Prostate gland (tissue), 2 donors: Measurements from ENCODE around the gene UBR4. TPM values are rescaled to one million over a fixed set of nuclear protein-coding genes. Genes with fewer than 3 reads are reported as not detected.

Source experiments
- DNase-seq: peaks from one replicate; pipeline ENCODE4 v3.0.0-alpha.2; 2019; ENCODE audit warnings: low spot score
- H3K27ac ChIP-seq, 2 donors: fragments of 200-600 bp; sonication (generic); 2 replicates each; pipeline ENCODE4 v1.5.1; 2017 to 2019
- H3K27me3 ChIP-seq: fragments of 200-600 bp; sonication (generic); replicated peaks from 2 replicates; pipeline ENCODE4 v1.5.1; 2019; ENCODE audit not compliant: insufficient read depth
- H3K36me3 ChIP-seq, 2 donors: fragments of 200-600 bp; sonication (generic); 1 replicate in 1 of 2; 2 replicates in 1 of 2; pipeline versions ENCODE4 v1.5.1 to v1.8.1; 2017 to 2019
- H3K4me1 ChIP-seq: fragments of 200-600 bp; sonication (generic); replicated peaks from 2 replicates; pipeline ENCODE4 v1.5.1; 2019
- H3K4me3 ChIP-seq, 2 donors: fragments of 200-600 bp; sonication (generic); 2 replicates each; pipeline ENCODE4 v1.5.1; 2017 to 2019
- H3K9me3 ChIP-seq: fragments of 200-600 bp; sonication (generic); 2 replicates; pipeline ENCODE4 v1.5.1; 2017
- POLR2A ChIP-seq: fragments of 450-650 bp; IDR thresholded peaks from one replicate; pipeline ENCODE4 v1.6.1; 2016; ENCODE audit warnings: antibody characterized with exemption, mild to moderate bottlenecking
- POLR2AphosphoS5 ChIP-seq: sonication (generic); formaldehyde crosslinking; IDR thresholded peaks from one replicate; pipeline ENCODE4 v1.6.1; 2017; ENCODE audit warnings: antibody characterized with exemption
- WGBS: methylation state at CpG from one replicate; pipeline ENCODE4 v1.1.5; 2018; 5-methylcytosine and 5-hydroxymethylcytosine counted together
- intact Hi-C: fragments of 100-400 bp; cut with DNase I; formaldehyde crosslinking; loops from one replicate; pipeline ENCODE4 v1.14.2; 2022
- total RNA-seq, 2 donors: library from RNA; depleted of rRNA; stranded (reverse); fragments of >200 nt; gene quantifications; one replicate each; pipeline ENCODE4 v1.1.0, GENCODE V29; 2016
- TF ChIP-seq, protein P1 (sequence below), 4 experiments: fragments of 200-600 bp in 2 of 4; fragments of 450-650 bp in 2 of 4; sonication (generic) in 2 of 4; IDR thresholded peaks; 1 replicate in 3 of 4; 2 replicates in 1 of 4; pipeline ENCODE4 v1.5.1; 2016 to 2019; ENCODE audit warnings: antibody characterized with exemption in 4 of 4, mild to moderate bottlenecking in 2 of 4, moderate library complexity in 2 of 4

UBR4 gene
- total RNA-seq, 2 donors from 2014 or later = 93.5 to 311 TPM

DNA sequence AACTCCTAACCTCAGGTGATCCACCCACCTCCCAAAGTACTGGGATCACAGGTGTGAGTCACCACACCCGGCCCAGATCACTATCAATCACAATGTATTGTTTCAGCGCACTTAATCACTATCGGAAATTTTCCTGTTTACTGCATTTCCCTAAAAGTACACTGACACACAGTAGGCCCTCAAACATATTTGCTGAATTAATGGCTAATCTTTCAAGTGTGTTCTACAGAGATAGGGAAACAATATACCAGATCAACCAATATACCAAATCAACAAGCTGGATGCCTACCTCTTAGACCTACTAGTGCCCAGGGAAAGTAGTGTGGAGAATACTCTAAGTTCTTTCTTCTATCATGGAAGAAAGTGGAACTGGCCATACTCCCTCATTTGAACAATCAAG is 17.1 kb downstream of the UBR4 start:
- peaks cover 7 to 13% of the 10 kb centered on the region in 2 donors for H3K36me3 ChIP-seq
- intact Hi-C loops = no loop called here
- H3K9me3 ChIP-seq = no peaks in the 10 kb centered on the region
- no peak overlapping the region for H3K4me3 ChIP-seq
- peaks cover 6% of the 10 kb centered on the region for H3K4me1 ChIP-seq
- 89% methylated on average over 3 of the region's 3 CpGs for WGBS
- TF ChIP-seq, protein P1, sequence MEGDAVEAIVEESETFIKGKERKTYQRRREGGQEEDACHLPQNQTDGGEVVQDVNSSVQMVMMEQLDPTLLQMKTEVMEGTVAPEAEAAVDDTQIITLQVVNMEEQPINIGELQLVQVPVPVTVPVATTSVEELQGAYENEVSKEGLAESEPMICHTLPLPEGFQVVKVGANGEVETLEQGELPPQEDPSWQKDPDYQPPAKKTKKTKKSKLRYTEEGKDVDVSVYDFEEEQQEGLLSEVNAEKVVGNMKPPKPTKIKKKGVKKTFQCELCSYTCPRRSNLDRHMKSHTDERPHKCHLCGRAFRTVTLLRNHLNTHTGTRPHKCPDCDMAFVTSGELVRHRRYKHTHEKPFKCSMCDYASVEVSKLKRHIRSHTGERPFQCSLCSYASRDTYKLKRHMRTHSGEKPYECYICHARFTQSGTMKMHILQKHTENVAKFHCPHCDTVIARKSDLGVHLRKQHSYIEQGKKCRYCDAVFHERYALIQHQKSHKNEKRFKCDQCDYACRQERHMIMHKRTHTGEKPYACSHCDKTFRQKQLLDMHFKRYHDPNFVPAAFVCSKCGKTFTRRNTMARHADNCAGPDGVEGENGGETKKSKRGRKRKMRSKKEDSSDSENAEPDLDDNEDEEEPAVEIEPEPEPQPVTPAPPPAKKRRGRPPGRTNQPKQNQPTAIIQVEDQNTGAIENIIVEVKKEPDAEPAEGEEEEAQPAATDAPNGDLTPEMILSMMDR (IDR thresholded peaks at IDR 0.05) = no peak
- TF ChIP-seq POLR2AphosphoS5 (no peak), POLR2A (no peak)
- no peak overlapping the region for H3K27ac ChIP-seq
- DNase-seq = no peak
- no peaks in the 10 kb centered on the region for H3K27me3 ChIP-seq

DNA sequence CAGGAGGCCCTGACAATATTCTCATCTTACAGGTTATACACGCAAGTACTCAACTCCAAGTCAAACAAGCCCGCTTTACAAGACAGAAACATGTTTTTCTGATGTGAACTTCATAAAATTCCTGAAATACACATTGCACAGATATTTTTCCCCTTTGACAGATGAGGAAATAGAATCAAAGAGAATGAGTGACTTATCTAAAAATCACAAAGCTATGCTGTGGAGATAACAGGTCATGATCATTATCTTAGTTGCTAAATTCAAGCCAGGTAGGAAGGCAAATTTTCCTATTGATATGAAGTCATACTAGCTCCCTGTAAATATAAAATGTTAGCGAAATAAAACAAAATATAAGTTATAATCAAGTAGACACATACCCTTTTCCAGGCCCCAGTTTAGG is 18.3 kb downstream of the UBR4 start:
- 79% methylated on average over 3 of the region's 3 CpGs for WGBS
- Histone ChIP-seq H3K27me3 (no peaks in the 10 kb centered on the region), H3K36me3 (peaks cover 2 to 11% of the 10 kb centered on the region in 2 donors), H3K27ac (no peak overlapping the region), H3K9me3 (no peaks in the 10 kb centered on the region), H3K4me1 (peaks cover 6% of the 10 kb centered on the region), H3K4me3 (no peak overlapping the region)
- DNase-seq = no peak
- TF ChIP-seq POLR2AphosphoS5 (no peak), POLR2A (no peak)
- TF ChIP-seq, protein P1 (IDR thresholded peaks at IDR 0.05) = no peak
- intact Hi-C loops = no loop called here

DNA sequence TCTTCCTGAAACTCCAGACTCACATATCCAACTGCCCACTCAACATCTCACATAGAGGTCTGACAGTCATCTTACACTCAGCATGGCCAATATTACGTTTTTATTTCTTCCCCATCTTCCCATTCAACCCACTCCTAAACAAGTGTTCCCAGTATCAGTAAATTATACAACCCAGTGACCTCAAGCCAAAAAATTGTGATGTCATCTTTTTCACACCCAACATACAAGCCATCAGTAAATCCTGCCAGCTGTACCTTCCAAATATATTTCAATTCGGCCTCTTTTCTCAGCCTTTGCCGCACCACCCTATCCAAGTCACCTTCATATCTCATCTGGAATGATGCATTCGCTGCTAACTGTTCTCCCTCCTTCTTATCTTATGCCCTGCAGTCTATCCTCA is 19.6 kb downstream of the UBR4 start:
- H3K27me3 ChIP-seq = no peaks in the 10 kb centered on the region
- peaks cover 0 to 13% of the 10 kb centered on the region in 2 donors for H3K36me3 ChIP-seq
- WGBS = 83% methylated on average over 4 of the region's 4 CpGs
- no peak overlapping the region for H3K4me3 ChIP-seq
- intact Hi-C loops = no loop called here
- no peak overlapping the region for H3K27ac ChIP-seq
- TF ChIP-seq, protein P1 (IDR thresholded peaks at IDR 0.05) = no peak
- TF ChIP-seq POLR2AphosphoS5 (no peak), POLR2A (no peak)
- DNase-seq = no peak
- no peaks in the 10 kb centered on the region for H3K9me3 ChIP-seq
- peaks cover 6% of the 10 kb centered on the region for H3K4me1 ChIP-seq

DNA sequence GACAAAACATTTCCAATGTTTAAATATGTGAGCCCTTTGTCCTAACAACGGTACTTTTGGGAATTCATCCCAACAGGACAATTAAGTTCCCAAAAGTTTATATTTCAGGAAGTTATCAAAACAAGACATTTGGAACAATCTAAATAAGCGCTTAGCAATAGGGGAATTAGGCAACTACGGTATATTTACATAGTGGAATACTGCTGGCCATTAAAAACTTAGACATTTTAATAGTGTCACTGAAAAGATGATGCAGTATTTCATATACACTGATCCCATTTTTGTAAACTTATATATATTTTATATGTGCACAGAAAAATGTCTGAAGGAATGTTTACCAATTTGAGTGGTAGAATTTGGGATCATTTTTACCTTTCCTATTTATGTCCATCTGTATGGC is 20.8 kb downstream of the UBR4 start:
- TF ChIP-seq POLR2A = no peak
- TF ChIP-seq, protein P1 (IDR thresholded peaks at IDR 0.05) = no peak
- no peak for TF ChIP-seq POLR2AphosphoS5
- H3K27me3 ChIP-seq = no peaks in the 10 kb centered on the region
- H3K4me3 ChIP-seq = no peak overlapping the region
- no peak overlapping the region for H3K27ac ChIP-seq
- no peak for DNase-seq
- peaks cover 6% of the 10 kb centered on the region for H3K4me1 ChIP-seq
- peaks cover 0 to 13% of the 10 kb centered on the region in 2 donors for H3K36me3 ChIP-seq
- WGBS = 37% methylated on average over 3 of the region's 3 CpGs
- no peaks in the 10 kb centered on the region for H3K9me3 ChIP-seq
- intact Hi-C loops = no loop called here

DNA sequence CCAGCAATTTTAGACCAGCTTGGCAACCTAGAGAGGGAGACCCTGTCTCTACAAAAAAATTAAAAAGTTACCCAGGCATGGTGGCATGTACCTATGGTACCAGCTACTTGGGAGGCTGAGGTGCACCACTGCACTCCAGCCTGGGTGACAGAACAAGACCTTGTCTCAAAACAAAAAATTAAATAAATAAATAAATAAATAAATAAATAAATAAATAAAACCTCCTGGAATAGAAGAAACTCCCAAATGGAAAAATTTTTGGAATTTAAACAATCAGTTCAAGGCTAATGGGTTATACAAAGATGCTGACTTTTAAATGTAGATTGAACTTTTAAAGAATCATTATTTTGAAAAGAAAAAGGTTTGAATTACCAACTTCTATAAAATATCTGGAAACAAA is 22.2 kb downstream of the UBR4 start:
- H3K36me3 ChIP-seq = peaks cover 7 to 8% of the 10 kb centered on the region in 2 donors
- intact Hi-C loops = no loop called here

More for the DNA sequence above, 22.2 kb downstream of the UBR4 start:
- Histone ChIP-seq H3K9me3 (no peaks in the 10 kb centered on the region), H3K27me3 (no peaks in the 10 kb centered on the region), H3K27ac (no peak overlapping the region), H3K4me1 (peaks cover 6% of the 10 kb centered on the region), H3K4me3 (no peak overlapping the region)
- no peak for DNase-seq
- TF ChIP-seq POLR2A = no peak
- TF ChIP-seq, protein P1 (IDR thresholded peaks at IDR 0.05) = no peak
- no peak for TF ChIP-seq POLR2AphosphoS5
